ENCODE results near the gene LLCFC1. TPM values are rescaled to one million over a fixed set of nuclear protein-coding genes. Genes with fewer than 3 reads are reported as not detected.

The LLCFC1 gene
- total and polyA plus RNA-seq, 11 donors, result not detected

DNA sequence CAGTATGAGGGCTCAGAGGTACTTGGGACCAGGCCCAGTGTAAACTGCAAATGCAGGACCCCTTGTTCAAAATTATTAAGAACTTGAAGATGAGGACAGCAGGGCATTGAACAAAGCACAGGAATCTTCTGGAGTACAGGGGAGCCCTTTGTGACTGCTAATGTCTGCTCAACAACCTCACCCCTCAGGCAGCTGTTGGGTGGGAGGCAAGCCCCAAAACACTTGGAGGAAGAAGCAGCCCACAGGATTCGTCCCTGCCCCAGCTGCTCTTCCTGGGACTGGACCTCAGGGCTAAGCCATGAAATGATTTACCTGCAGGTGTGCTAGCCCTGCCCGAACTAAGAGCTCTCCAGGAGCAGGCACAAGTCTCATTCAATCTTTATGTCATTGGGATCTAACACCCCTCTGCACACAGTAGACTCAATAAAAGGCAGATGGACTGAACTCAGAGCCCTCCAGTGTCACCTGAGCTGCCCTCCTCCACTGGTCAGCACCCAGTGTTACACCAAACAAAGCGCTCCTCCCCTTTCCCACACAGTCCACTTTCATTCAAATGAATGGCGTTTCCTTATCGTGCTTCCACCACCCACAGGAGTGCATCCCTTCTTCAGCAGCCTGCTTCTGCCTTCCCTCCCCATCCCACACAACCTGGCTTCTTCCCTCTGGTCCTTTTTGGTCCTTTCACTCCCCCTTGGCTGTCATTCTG lies 6.7 kb upstream of the LLCFC1 start:
- Histone ChIP-seq H3K27me3 (peaks cover 0 to 10% (median 0%) of the 10 kb centered on the region in 9 donors), H3K4me3 (no peak overlapping the region), H3K4me1 (no peaks in the 10 kb centered on the region), H3K27ac (no peak overlapping the region), H3K36me3 (no peaks in the 10 kb centered on the region), H3K9me3 (no peaks in the 10 kb centered on the region)
- DNase-seq, result no peak
- 50 to 57% (median 54%) methylated on average over 5 of the region's 5 CpGs for WGBS, 4 donors
- intact Hi-C loops (cut with DNase I), result no loop called here
- no peak for ATAC-seq
- TF ChIP-seq POLR2A (IDR thresholded peaks at IDR 0.05), result no peak
- TF ChIP-seq, protein P1, sequence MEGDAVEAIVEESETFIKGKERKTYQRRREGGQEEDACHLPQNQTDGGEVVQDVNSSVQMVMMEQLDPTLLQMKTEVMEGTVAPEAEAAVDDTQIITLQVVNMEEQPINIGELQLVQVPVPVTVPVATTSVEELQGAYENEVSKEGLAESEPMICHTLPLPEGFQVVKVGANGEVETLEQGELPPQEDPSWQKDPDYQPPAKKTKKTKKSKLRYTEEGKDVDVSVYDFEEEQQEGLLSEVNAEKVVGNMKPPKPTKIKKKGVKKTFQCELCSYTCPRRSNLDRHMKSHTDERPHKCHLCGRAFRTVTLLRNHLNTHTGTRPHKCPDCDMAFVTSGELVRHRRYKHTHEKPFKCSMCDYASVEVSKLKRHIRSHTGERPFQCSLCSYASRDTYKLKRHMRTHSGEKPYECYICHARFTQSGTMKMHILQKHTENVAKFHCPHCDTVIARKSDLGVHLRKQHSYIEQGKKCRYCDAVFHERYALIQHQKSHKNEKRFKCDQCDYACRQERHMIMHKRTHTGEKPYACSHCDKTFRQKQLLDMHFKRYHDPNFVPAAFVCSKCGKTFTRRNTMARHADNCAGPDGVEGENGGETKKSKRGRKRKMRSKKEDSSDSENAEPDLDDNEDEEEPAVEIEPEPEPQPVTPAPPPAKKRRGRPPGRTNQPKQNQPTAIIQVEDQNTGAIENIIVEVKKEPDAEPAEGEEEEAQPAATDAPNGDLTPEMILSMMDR (IDR thresholded peaks at IDR 0.05), result no peak

DNA sequence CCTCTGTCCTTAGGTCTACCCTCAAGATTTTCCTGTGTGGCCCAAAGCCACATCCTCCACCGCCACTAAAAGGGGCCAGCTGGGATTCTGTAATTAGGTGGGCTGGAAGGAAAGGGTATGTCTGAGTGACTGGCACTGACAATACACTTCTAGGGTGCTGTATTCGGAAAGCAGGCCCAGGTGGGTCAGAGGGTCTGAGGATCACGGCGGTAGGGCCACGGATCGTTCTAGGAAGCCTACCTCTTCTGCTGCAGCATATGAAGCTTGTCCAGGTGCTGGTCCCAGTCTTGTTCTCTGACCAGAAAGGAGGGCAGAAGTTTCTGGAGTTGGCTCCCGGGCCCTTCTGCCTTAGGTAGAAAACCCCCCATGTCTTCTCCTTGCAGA lies 6.2 kb upstream of the LLCFC1 start:
- H3K27me3 ChIP-seq, result peaks cover 0 to 10% (median 0%) of the 10 kb centered on the region in 9 donors
- WGBS, 4 donors, result 82 to 91% (median 85%) methylated on average over 7 of the region's 7 CpGs
- DNase-seq, result no peak
- H3K36me3 ChIP-seq, result no peaks in the 10 kb centered on the region
- H3K4me3 ChIP-seq, result no peak overlapping the region
- no peaks in the 10 kb centered on the region for H3K4me1 ChIP-seq
- no peak for TF ChIP-seq POLR2A (IDR thresholded peaks at IDR 0.05)
- TF ChIP-seq, protein P1 (IDR thresholded peaks at IDR 0.05), result no peak
- ATAC-seq, result no peak
- intact Hi-C loops (cut with DNase I), result no loop called here
- H3K27ac ChIP-seq, result no peak overlapping the region
- H3K9me3 ChIP-seq, result no peaks in the 10 kb centered on the region

DNA sequence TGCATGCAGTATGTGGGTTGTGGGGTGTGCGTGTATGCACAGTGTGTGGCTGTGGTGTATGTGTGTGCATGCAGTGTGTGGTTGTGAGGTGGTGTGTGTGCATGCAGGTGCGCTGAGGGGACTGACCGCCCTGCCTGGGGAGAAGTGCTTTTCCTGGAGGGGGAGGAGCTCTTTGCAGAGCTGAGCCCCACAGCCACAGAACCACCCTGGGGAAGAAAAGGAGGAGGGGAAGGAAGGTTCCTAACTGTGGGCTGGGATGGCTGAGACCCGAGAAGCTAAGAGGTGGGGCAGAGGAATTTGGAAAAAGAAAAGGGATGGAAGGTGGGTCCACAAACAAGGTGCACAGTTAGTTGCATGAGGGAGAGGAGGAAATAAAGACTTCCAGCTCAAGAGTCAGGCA lies 5.7 kb upstream of the LLCFC1 start, which contains the start of gene TRPV5:
TSS of gene TRPV5 (minus strand) at position 123 of the 400 bp plus-strand sequence. CDS start 287 bp downstream, outside the sequence.
- Histone ChIP-seq H3K27me3 (peaks cover 0 to 10% (median 0%) of the 10 kb centered on the region in 9 donors), H3K36me3 (no peaks in the 10 kb centered on the region), H3K4me1 (no peaks in the 10 kb centered on the region), H3K4me3 (no peak within 1 kb of the TSS), H3K27ac (no peak within 1 kb of the TSS), H3K9me3 (no peaks in the 10 kb centered on the region)
- intact Hi-C loops (cut with DNase I), result no loop called here
- 64 to 74% (median 68%) methylated on average over 4 of the region's 4 CpGs for WGBS, 4 donors
- DNase-seq, result no peak
- ATAC-seq, result no peak
- TF ChIP-seq POLR2A (IDR thresholded peaks at IDR 0.05), result no peak
- TF ChIP-seq, protein P1 (IDR thresholded peaks at IDR 0.05), result no peak

DNA sequence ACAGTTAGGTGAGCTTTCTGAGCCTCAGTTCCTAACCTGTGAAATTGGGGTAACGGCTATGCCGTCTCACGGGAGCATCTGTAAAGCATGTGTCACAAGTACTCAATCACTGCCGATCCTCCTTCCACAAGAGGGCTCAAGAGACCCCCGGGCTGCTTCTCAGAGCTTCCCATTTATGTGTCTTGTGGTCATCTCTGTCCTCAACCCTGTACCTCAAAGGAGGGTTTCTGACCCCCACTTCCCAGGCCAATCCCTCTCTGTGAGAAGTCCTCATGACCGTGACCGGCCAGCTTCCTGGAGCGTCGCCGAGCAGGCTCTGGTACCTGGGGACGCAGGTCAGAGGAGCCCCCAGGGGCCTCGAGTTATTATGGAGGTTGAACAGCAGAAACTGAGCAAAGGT lies 5.2 kb upstream of the LLCFC1 start:
- no peak for ATAC-seq
- Histone ChIP-seq H3K27me3 (peaks cover 0 to 10% (median 0%) of the 10 kb centered on the region in 9 donors), H3K9me3 (no peaks in the 10 kb centered on the region), H3K27ac (no peak overlapping the region), H3K4me1 (no peaks in the 10 kb centered on the region), H3K36me3 (no peaks in the 10 kb centered on the region), H3K4me3 (no peak overlapping the region)
- TF ChIP-seq, protein P1 (IDR thresholded peaks at IDR 0.05), result no peak
- DNase-seq, result no peak
- intact Hi-C loops (cut with DNase I), result no loop called here
- WGBS, 4 donors, result 64 to 75% (median 71%) methylated on average over 12 of the region's 12 CpGs
